ENCODE data around the gene CTNNA1.
A peak's percentile ranks its signal among the peaks of the same experiment; 100 is the strongest.
"Not testable (repeated sequence)": the region's sequence is repeated elsewhere in the genome, so short reads cannot be mapped to it uniquely, and the experiment has no call there.

The CTNNA1 gene

DNA sequence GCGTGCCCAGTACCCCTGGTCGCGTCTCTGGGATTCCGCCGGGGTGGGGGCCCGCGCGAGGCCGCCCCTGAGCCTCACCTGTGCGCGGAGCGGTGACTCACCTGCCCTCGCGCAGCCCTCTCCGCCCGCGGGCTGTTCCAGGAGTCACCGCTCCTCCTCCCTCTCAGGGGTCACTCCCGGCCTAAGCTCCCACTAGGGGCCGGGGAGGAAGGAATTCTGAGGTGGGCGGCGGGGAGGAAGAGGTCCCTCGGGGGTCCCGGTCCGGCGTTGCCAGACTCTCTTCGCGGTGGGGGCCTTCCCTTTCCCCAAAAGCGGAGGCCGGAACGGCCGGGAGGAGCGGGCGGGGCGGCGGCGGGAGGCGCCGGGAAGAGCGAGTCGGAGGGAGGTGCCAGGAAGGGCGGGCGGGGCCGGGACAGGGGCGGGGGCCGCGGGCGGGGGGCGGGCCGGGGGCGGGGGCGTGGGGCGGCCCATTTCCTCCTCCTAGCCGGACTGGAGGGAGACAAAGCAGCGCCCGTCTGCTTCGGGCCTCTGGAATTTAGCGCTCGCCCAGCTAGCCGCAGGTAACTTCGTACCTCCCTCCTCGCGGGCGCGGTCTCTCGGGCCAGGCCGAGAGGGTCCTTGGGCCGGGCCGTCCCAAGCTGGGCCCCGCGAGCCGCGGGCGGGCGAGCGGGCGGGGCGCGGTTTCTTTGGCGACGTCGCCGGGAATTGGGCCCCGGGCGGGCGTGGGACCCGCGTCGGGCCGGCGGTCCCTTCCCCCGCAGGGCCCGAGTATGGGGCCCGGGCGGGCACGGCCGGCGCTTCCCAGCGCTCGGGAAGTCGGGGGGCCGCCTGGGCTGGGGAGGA is at the start of gene CTNNA1:
Gene CTNNA1, plus strand, starts transcription at position 475 of the 843 bp plus-strand sequence. CDS start 28,500 bp downstream, outside the sequence.
- DNase-seq, result peak; percentile 64
- no peaks in the 10 kb centered on the region for H3K9me3 Mint-ChIP-seq
- peaks cover 3% of the 10 kb centered on the region for H3K36me3 Mint-ChIP-seq
- H3K4me1 Mint-ChIP-seq, result peaks cover 17% of the 10 kb centered on the region
- H3K27ac Mint-ChIP-seq, result peak within 1 kb of the TSS; percentile 29
- H3K4me3 Mint-ChIP-seq, result peak within 1 kb of the TSS; percentile 70
- CTCF ChIA-PET, result no interaction called here
- H3K27me3 Mint-ChIP-seq, result peaks cover 90% of the 10 kb centered on the region

DNA sequence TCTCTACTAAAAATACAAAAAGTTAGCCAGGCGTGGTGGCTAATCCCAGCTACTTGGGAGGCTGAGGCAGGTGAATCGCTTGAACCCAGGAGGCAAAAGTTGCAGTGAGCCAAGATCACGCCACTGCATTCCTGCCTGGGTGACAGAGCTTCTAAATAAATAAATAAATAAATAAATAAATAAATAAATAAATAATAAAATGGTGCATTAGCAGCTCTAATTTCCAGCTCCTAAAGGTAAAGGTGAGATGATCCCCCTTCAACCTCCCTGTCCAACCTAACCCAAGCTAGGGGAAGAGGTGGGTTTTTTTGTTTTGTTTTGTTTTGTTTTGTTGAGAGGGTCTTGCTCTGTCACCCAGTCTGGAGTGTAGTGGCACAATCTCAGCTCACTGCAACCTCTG is 49.4 kb upstream of the CTNNA1 start:
- H3K9me3 Mint-ChIP-seq, DNase-seq, CTCF ChIA-PET, H3K27ac Mint-ChIP-seq, H3K4me1 Mint-ChIP-seq, H3K4me3 Mint-ChIP-seq, H3K36me3 Mint-ChIP-seq: not testable (repeated sequence)
- peaks cover 84% of the 10 kb centered on the region for H3K27me3 Mint-ChIP-seq

DNA sequence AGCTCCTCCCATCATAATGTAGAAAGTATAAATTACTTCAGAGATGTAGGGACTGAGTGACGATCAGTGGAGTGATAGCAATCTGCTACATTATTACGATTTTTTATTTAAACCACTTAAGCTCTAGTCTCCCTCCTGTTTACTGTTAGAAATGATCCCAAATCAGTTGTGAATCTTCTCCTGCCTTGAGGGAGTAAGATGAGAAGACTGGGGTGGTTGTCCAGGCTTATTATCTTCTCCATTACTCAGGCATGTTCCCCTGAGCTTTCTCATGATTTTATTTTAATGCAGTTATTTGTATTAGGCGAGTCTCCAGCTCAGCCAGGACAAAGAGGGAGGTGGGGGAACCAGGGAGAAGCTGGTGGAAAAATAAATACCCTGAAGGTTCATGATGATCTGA is 48.2 kb upstream of the CTNNA1 start:
- CTCF ChIA-PET, result interaction anchor here (0.9 to 1.0 kb wide), 2 partner anchors 9 to 85 kb away, joined by 3 to 4 read pairs; no protein-coding TSS in a partner anchor
- DNase-seq, result no peak
- no peak overlapping the region for H3K4me3 Mint-ChIP-seq
- no peak overlapping the region for H3K27ac Mint-ChIP-seq
- no peaks in the 10 kb centered on the region for H3K36me3 Mint-ChIP-seq
- H3K9me3 Mint-ChIP-seq, result no peaks in the 10 kb centered on the region
- peaks cover 81% of the 10 kb centered on the region for H3K27me3 Mint-ChIP-seq
- H3K4me1 Mint-ChIP-seq, result no peaks in the 10 kb centered on the region

DNA sequence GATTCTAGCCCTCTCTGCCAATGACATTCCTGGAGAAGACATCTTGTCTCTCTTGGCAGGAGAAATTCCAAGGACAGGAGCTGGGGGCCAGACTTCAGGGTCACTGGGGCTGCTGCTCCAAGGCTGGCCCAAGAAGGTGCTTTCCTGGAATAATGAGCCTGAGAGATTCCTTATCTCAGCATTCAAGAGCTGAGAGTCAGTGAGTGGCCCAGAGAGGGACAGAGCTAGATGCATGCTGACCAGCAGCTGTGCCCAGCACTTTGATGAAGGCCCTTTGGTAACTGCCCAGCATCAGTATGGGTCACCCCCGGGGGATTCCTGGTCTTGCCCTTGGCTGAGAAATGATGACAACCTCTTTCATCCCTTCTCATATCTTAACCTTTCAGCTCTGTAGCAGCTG is 47.7 kb upstream of the CTNNA1 start:
- Mint-ChIP-seq H3K36me3 (no peaks in the 10 kb centered on the region), H3K27ac (no peak overlapping the region), H3K4me1 (no peaks in the 10 kb centered on the region), H3K4me3 (no peak overlapping the region), H3K27me3 (peaks cover 80% of the 10 kb centered on the region), H3K9me3 (no peaks in the 10 kb centered on the region)
- DNase-seq, result no peak
- CTCF ChIA-PET, result interaction anchor here (0.9 to 1.0 kb wide), 2 partner anchors 10 to 84 kb away, joined by 3 to 4 read pairs; no protein-coding TSS in a partner anchor

GRCh38 chr5:138706655-138707480 is 46.4 kb upstream of the CTNNA1 start:
- Mint-ChIP-seq H3K4me3 (no peak overlapping the region), H3K27me3 (peaks cover 67% of the 10 kb centered on the region), H3K4me1 (no peaks in the 10 kb centered on the region), H3K36me3 (no peaks in the 10 kb centered on the region), H3K9me3 (no peaks in the 10 kb centered on the region), H3K27ac (no peak overlapping the region)
- no peak for DNase-seq
- CTCF ChIA-PET, result no interaction called here

DNA sequence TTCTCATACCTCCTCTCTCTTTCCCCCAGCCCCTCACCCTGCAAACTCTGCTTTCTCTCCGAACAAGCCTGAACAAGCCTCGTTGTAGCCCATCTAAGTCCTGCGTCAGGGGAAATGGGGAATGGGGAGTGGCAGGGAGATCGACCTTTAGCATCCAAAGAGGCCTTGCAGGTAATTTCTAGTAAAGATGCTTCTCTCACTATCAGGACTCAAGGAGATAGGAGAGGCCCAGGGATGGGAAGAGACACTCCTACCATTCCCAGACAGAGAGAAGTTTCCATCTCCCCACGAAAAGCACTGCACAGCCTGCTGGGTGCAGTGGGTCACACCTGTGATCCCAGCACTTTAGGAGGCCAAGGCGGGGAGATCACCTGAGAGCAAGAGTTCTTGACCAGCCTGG is 44.4 kb upstream of the CTNNA1 start:
- Mint-ChIP-seq H3K4me3 (no peak overlapping the region), H3K27ac (no peak overlapping the region), H3K27me3 (peaks cover 62% of the 10 kb centered on the region), H3K4me1 (no peaks in the 10 kb centered on the region), H3K9me3 (no peaks in the 10 kb centered on the region), H3K36me3 (no peaks in the 10 kb centered on the region)
- CTCF ChIA-PET, result interaction anchor here (0.6 kb wide), 1 partner anchor 44 kb away, joined by 3 read pairs; no protein-coding TSS in a partner anchor
- no peak for DNase-seq

DNA sequence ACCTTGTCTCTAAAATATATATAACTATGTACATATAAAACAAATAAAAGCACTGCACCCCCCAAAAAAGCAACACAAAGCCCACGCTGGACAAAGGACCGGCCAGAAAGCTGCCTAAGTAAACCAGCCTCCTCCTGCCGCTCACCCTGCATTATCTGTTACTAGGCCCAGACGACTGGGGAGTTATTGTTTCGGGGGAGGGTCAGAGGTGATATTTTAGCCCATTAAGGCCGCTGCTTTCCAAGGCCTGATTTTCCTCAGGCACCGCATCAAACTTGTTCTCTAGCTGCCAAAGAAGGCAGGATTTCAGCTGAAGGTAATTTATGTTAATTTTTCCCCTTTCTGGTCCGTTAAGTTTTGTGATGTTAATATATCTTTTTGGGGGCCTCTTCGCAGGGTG is 44.0 kb upstream of the CTNNA1 start:
- Mint-ChIP-seq H3K36me3 (no peaks in the 10 kb centered on the region), H3K27ac (no peak overlapping the region), H3K9me3 (no peaks in the 10 kb centered on the region), H3K27me3 (peaks cover 58% of the 10 kb centered on the region), H3K4me3 (no peak overlapping the region), H3K4me1 (no peaks in the 10 kb centered on the region)
- no peak for DNase-seq
- CTCF ChIA-PET, result no interaction called here

DNA sequence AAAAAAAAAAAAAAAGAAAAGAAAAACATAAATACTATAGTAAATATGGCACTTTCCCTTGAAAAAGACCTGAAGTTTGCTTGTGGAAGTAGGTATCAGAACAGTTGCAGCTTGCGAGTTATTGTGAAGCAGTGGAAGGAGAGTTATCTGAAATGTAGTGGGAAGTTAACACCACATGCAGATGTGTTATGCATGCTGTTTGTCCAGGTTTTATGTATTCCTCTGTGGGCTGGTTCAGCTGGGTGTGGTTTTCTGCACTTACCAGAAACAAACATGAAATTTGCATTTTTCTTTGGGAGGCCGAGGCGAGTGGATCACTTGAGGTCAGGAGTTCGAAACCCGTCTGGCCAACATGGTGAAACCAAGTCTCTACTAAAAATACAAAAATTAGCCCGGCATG is 42.1 kb upstream of the CTNNA1 start:
- no peaks in the 10 kb centered on the region for H3K4me1 Mint-ChIP-seq
- H3K4me3 Mint-ChIP-seq, result no peak overlapping the region
- CTCF ChIA-PET, result interaction anchor here (0.6 to 1.0 kb wide), 2 partner anchors 60 to 189 kb away, joined by 3 read pairs; no protein-coding TSS in a partner anchor
- H3K9me3 Mint-ChIP-seq, result no peaks in the 10 kb centered on the region
- DNase-seq, result no peak
- no peak overlapping the region for H3K27ac Mint-ChIP-seq
- H3K36me3 Mint-ChIP-seq, result no peaks in the 10 kb centered on the region
- peaks cover 57% of the 10 kb centered on the region for H3K27me3 Mint-ChIP-seq

DNA sequence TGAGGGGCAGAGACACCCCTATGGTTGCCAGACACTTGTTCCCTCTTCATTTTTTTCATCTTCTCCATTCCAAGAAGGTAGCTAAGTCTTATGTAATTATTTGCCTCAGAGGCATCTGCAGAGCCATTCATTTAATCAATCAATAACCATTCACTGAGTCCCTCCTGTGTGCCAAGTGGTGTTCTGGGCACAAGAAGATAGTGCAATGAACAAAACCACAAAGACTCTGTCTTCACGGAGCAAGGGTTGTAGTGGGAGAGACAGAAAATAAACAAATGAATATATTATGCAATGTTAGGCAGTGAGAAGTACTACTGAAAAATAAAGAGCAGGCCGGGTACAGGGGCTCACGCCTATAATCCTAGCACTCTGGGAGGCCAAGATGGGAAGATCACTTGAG is 41.4 kb upstream of the CTNNA1 start:
- CTCF ChIA-PET, result no interaction called here
- no peak for DNase-seq

GRCh38 chr5:138712324-138712723 is 40.9 kb upstream of the CTNNA1 start:
- Mint-ChIP-seq H3K27me3 (peaks cover 59% of the 10 kb centered on the region), H3K4me3 (no peak overlapping the region), H3K9me3 (no peaks in the 10 kb centered on the region), H3K36me3 (no peaks in the 10 kb centered on the region), H3K4me1 (no peaks in the 10 kb centered on the region), H3K27ac (no peak overlapping the region)
- DNase-seq, result no peak
- CTCF ChIA-PET, result no interaction called here

More for the DNA sequence above, 41.4 kb upstream of the CTNNA1 start:
- Mint-ChIP-seq H3K27ac (no peak overlapping the region), H3K9me3 (no peaks in the 10 kb centered on the region), H3K36me3 (no peaks in the 10 kb centered on the region), H3K4me1 (no peaks in the 10 kb centered on the region), H3K4me3 (no peak overlapping the region), H3K27me3 (peaks cover 60% of the 10 kb centered on the region)

DNA sequence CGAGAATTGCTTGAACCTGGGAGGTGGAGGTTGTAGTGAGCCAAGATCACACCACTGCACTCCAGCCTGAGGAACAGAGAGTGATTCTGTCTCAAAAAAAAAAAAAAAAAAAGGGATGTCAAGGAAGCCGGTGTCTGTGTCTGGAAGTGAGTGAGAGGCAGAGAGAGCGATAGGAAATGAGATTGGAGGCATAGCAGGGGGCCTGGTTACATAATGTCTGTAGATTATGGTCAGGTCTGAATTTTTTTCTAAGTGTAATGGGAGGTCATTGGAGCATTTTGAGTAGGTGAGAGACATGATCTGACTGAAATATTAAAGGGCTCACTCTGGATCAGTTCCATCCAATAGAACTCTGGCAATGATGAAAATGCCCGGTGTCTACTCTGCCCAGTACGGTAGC is 40.4 kb upstream of the CTNNA1 start:
- CTCF ChIA-PET, result no interaction called here
- Mint-ChIP-seq H3K36me3 (no peaks in the 10 kb centered on the region), H3K27ac (no peak overlapping the region), H3K9me3 (no peaks in the 10 kb centered on the region), H3K27me3 (peaks cover 56% of the 10 kb centered on the region), H3K4me1 (no peaks in the 10 kb centered on the region), H3K4me3 (no peak overlapping the region)
- no peak for DNase-seq

DNA sequence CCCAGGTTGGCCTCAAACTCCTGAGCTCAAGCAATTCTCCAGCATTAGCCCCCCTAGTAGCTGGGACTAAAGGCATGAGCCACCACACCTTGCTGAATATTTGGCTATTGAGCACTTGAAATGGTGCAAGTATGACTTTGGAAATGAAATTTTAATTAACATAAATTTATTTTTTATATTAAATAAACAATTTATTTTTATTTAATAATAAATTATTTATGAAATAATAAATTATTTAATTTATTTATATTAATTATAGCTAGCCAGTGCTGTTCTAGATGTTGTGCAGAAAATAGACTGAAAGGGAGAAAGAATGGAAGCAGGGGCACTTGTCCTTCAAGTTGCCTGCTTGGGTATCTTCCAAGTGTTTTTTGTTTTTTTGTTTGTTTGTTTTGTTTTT is 40.0 kb upstream of the CTNNA1 start:
- Mint-ChIP-seq H3K27ac (no peak overlapping the region), H3K9me3 (no peaks in the 10 kb centered on the region), H3K27me3 (peaks cover 56% of the 10 kb centered on the region), H3K4me1 (no peaks in the 10 kb centered on the region), H3K4me3 (no peak overlapping the region), H3K36me3 (no peaks in the 10 kb centered on the region)
- DNase-seq, result no peak
- CTCF ChIA-PET, result no interaction called here

GRCh38 chr5:138714694-138715093 is 38.5 kb upstream of the CTNNA1 start:
- Mint-ChIP-seq H3K4me1 (no peaks in the 10 kb centered on the region), H3K9me3 (no peaks in the 10 kb centered on the region), H3K36me3 (no peaks in the 10 kb centered on the region), H3K27me3 (peaks cover 49% of the 10 kb centered on the region), H3K27ac (no peak overlapping the region), H3K4me3 (no peak overlapping the region)
- CTCF ChIA-PET, result no interaction called here
- no peak for DNase-seq

DNA sequence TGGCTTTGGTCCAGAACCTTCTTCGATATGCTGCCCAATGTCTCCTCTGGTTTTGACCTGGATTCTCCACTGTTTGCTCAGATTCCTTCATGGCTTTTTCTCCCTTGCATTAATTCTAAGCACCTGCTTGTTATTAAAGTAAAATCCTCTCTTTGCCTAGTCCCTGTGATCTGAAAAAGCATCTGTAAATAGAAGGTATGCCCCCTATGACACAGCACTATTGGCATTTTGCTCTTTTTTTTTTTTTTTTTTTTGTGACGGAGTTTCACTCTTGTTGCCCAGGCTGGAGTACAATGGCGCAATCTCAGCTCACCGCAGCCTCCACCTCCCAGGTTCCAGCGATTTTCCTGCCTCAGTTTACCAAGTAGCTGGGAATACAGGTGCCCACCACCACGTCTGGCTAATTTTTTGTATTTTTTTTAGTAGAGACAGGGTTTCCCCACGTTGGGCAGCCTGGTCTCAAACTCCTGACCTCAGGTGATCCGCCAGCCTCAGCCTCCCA is 37.2 kb upstream of the CTNNA1 start:
- H3K9me3 Mint-ChIP-seq, H3K36me3 Mint-ChIP-seq, CTCF ChIA-PET, H3K27ac Mint-ChIP-seq, DNase-seq, H3K4me3 Mint-ChIP-seq, H3K4me1 Mint-ChIP-seq: not testable (repeated sequence)
- peaks cover 46% of the 10 kb centered on the region for H3K27me3 Mint-ChIP-seq

Measured in activated naive CD4-positive, alpha-beta T cell treated with anti-CD3 and anti-CD28 coated beads, Interleukin-2, amount 10 ng/mL, durations not matched to agents 7 days and 5 days (primary cell).